Kasumi-1 (cell line): Measurements from ENCODE around the gene LEKR1.
"Not testable (repeated sequence)": the region's sequence is repeated elsewhere in the genome, so short reads cannot be mapped to it uniquely, and the experiment has no call there.

ENCODE experiments used
- DNase-seq, 2 experiments: peaks; one replicate each; lab custom pipeline; 2025; lab: John Stamatoyannopoulos, UW

The LEKR1 gene

GRCh38 chr3:156806698-156807097 is 19.5 kb upstream of the LEKR1 start:
- no peak for DNase-seq

DNA sequence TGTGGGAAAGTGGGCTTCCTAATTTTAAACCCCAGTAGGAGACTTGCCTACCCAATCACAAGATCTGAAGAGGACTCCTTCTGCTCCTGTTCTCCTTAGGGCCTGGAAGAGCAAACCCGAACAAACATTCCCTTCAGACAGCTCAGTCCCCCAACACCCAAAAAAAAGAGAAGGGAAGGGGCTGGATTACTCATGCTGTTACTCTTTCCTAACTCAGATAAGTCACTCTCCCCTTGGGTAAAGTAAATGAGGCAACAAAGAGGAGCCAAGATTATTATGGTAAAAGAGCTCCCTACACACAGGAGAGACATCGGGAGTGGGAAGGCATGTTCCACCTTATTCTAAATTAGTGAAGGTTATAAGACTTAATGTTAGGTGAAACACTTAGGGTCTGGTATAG is 18.1 kb upstream of the LEKR1 start:
- no peak for DNase-seq

DNA sequence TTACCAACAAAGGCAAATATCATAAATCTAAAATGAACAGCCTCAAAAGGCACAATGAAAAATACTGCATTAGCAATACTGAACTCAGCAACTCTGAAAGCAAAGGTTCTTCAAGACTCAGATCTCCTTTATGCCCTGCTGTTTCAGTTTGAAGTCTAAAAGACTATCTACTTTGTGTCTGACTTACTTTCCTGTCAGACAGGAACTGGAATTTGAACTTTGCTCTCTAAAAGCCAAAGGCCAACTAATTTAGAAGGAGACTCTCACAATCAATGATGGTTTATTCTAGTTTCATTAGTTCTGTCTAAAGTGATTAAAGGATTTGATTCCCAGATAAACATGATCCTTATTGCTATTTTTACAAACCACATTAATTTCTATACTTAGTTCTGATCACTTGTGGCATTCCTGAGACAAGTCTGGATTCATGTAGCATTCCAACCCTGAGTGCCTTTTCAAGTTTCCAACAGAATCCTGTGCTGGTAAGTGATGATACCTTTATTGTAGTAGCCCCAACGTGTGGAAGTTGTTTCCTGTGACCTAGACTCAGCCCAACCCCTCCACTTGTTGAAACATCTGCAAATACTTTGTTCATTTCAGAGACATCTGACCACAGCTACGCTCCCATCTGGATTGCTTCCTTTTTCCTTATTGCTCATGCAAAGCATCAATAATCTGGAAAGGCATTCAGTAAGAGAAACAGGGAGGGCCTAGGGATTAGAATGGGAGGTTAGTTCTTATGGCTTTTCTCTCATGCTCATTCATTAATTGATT is 14.9 kb upstream of the LEKR1 start:
- no peak for DNase-seq

DNA sequence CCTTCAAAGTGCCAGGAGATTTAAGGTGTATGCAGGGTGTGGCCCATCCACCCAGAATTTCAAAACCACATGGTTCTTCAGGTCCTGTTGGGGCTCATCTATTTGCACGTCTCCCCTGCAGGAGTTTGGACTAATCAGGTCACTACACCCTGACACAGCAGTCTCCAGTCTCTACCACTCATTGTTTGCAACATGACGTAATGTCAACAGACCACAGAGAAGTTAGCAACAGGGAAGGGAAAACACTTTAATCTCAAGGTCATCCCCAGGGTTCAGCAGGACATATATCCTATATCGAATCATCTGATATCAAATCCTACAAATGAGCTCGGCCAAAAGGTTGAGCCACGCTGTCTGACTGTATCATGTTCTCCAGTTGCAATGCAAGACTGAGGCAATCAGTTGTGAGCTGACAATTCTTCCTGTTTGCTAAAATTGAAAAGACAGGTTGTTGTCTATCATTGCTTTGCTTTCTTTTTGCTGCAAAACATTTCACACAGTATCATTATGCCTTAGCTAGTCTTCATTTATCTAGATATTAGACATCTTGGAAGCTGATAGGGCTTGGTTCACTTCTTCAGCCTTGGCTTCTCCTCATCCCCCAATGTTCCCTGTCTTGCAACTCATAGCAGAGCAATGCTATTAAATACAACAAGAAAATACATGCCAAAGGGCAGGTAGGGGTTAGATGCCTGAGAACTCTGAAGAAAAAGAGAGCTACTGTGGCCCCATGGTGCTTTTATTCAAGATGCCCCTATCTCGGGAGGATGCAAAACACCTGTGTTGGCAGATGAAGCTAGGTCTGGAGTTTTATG is 13.4 kb upstream of the LEKR1 start:
- DNase-seq = no peak

- no peak for DNase-seq
These were observed 11.9 kb upstream of the LEKR1 start for GRCh38 chr3:156814295-156814694.

GRCh38 chr3:156816091-156816793 is 9.9 kb upstream of the LEKR1 start:
- no peak for DNase-seq

DNA sequence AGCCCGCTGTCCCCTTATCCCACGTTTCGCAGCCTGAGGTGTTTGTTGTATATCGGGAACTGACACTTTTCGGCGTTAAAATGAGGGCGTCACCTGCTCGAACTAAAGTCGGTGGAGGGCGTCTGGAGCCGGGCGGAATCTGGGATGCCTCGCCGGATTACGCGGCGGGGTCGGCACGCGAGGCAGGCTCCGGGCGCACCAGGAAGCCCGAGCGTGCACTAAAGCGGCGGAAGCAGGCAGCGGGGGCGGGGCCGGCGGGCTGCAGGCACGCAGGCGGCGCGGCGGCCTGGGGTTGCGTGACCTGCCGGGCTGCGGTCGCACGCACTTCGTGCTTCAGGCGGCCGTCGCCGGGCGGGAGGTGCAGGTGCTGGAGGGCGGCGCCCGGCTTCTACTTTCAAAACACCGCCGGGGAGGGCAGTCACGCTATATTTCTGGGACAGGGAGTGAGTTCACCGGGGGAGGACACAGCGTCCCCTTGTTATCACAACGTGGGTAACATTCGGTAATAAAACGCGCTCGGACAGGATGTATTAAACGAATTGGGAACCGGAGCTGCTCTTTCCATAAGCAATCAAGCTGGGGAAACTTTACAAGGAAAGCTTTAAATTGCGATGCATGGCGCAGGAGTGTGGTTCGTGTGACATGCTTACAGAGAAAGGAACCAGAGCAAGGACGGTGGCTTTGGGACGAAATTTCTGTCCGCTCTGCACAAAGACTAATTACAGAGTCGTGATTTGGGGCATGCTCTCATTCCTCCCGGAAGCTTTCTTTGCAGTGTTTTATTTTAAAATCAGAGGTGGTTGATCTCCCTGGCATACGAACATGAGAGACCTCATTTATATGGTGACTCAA is 9.1 kb upstream of the LEKR1 start:
- DNase-seq = peak; percentile 49 to 76

- DNase-seq = no peak
These were observed 8.4 kb upstream of the LEKR1 start for GRCh38 chr3:156817646-156818272.

- DNase-seq = no peak
These were observed 7.9 kb upstream of the LEKR1 start for GRCh38 chr3:156818273-156818651.

GRCh38 chr3:156818890-156819289 is 7.3 kb upstream of the LEKR1 start:
- DNase-seq = no peak

DNA sequence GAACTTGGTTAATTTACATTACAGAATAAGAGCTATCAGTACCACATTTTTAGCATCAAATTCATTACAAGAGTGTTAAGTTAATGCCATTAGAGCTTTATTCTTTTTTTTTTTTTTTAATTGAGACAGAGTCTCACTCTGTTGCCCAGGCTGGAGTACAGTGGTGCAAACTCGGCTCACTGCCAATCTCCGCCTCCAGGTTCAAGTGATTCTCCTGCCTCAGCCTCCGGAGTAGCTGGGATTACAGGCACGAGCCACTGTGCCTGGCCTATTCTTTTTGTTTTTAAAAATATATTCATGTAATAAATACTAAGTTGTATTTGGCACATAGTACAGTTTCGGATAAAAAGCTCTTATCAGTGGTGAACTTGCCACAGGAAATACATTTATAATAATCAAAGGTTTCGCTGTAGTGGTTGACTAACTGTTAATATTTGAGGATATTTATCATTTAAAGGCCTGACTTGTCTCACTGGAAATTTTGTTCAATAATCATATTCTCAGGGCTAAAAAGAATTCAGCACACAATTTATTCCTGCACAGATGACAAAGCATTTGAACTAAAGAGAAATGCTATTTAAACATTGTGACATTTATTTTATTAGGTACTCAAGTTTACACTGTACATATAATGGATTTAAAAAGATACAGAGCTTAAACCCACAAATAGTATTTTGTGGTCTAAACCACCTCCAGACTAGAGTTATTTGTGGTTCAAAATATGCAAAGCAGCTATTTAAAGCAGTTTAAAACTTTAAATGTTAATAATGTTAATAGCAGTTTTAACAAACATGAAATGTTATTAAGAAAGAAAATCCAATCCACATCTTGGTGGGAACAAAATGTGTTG is 6.1 kb upstream of the LEKR1 start:
- no peak for DNase-seq

DNA sequence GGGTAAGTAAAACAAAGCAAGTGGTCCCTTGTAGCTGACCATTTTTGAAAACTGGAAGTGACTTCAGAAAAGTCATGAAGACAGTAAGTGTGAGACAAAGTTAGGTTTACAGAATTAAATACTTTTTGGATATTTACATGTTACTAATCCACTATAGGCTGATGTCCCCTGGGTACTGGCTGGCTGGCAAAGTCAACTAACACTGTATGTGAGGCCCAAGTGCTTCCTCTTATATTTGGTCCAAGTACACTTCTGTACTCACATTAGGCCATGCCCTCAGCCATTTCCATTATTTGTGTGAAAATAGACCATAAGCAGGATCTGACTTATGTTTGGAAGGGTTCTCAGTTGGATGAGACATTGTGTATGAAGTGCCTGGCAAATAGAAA is 5.5 kb upstream of the LEKR1 start:
- no peak for DNase-seq

GRCh38 chr3:156822626-156823260 is 3.4 kb upstream of the LEKR1 start:
- not testable (repeated sequence) for DNase-seq

DNA sequence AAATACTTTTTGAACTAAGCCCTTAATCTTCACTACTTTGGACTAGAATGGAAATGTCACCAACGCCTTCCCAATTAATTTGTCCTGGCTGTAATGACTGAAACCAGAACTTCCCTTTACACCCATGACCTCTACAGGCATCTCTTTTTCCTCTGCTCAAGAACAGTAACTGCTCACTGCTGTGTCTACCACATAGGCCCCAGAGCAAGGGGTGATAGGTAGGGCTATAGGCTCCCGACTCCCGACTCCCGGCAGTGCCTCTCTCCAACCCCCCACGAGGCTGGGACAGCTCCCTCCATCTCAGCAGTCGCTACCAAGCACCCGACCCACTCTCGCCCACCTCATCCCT is 384 bp upstream of the LEKR1 start:
- DNase-seq = peak; percentile 72 to 76

DNA sequence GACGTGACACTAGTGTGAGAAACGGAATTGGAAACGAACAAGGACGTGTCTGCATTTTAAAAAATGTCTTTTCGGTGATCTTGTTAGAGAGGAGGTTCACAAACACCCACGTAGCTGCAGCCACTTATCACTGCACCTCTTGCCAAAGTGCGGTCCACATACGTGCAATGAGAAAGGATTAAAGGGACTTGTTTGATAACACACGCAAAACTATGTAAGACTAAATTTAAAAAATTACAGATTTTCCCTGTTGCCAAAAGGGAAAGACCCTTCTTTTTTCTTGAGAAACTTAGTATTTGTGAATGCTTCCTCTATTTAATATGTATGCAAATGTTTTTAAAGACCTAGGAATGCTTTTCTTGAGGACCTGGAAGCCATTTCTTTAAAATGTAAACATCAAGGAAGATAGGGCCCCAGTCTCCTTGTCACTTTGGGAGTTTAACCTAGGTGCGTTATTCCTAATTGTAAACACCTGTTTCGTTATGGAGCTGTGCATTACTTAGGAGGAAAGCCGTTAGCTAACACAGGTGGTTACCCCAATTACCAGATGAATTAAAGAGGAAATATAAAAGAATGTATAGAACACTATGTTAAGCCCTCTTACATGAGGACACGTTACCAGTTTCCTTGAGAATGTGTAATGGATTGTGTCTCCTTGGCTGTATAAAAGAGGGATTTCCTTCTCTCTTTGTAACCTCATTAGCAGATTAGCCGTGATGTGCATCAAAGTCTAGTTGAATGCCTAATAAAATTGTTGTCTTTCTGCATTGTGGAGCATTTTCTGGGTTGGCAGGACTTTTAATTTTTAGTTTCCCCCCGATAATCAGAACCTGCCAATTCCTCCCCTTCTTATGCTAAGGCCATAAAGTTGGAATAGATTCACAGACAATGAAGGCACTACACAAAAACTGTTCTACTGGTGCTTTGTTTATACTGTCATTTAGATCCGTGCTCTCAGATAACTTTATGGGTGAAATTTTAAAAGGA is 1.0 kb downstream of the LEKR1 start:
- peak in 1 of 2 experiments; percentile 32 for DNase-seq

- DNase-seq = no peak
These were observed 4.9 kb downstream of the LEKR1 start for GRCh38 chr3:156831006-156831405.

- no peak for DNase-seq
These were observed 8.3 kb downstream of the LEKR1 start for GRCh38 chr3:156834435-156834834.

GRCh38 chr3:156834962-156835535 is 8.9 kb downstream of the LEKR1 start:
- no peak for DNase-seq
